ENCODE results near the gene RELL1. TPM values are rescaled to one million over a fixed set of nuclear protein-coding genes. Genes with fewer than 3 reads are reported as not detected.

The RELL1 gene
- total RNA-seq, 2 experiments from 2014 or later, result 41.9 to 43.2 TPM

DNA sequence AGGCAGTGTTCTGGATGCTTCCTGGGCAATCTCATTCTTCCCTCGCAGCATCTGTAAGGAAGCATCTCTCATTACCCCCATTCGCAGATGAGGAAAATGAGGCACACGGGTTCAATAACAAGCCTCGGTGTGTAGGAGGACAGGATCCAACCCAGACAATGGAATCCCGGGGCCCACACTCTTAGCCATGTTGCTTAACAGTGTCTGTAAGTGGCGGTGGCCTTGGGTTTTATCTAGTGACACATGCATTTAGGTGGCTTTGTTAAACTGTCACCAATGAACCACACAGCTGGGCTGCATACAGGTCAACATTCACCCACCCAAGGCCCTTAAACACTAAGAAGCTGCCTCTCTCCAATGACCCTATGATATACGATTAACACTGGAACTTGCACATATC is 22.6 kb downstream of the RELL1 start:
- no peak overlapping the region for H3K27ac Mint-ChIP-seq
- POLR2A ChIA-PET, result no interaction called here
- no peaks in the 10 kb centered on the region for H3K9me3 Mint-ChIP-seq (ENCODE audit: insufficient read depth)
- DNase-seq, result no peak
- peaks cover 70% of the 10 kb centered on the region for H3K4me1 Mint-ChIP-seq (ENCODE audit: low read depth)
- no peak for ATAC-seq
- H3K4me3 Mint-ChIP-seq, result no peak overlapping the region
- CTCF ChIA-PET, result no interaction called here
- H3K27me3 Mint-ChIP-seq (ENCODE audit: low read depth), result no peaks in the 10 kb centered on the region
- H3K36me3 Mint-ChIP-seq (ENCODE audit: low read depth), result peaks cover 44% of the 10 kb centered on the region

DNA sequence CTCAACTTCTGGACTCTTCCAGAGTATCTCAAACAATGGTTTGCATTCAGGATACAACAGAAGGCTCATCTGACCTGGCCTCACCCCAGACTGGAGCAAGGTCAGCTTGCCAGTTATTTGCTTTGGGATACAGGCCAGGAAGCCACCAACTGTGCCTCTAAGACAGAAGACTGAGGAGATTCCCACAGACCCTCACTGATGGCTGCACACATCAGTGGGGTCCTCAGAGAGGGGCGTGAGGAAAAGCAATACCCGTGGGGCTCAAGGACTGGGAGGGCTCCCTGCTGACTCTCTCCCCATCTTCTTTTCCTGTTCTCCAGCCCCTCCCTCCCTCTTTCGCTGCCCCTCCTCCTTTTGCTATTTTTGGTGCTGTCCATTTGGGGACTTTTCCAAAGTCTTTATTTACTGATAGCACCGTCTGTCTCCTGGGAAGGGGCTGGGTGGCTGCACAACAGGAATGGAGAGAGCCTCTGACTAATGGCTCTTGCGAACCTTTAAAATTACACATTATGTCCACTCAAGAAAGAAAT is 23.2 kb downstream of the RELL1 start:
- DNase-seq (no peak), ATAC-seq (no peak)
- Mint-ChIP-seq H3K27me3 (ENCODE audit: low read depth) (no peaks in the 10 kb centered on the region), H3K4me3 (no peak overlapping the region), H3K4me1 (ENCODE audit: low read depth) (peaks cover 67% of the 10 kb centered on the region), H3K9me3 (ENCODE audit: insufficient read depth) (no peaks in the 10 kb centered on the region), H3K27ac (no peak overlapping the region), H3K36me3 (ENCODE audit: low read depth) (peaks cover 47% of the 10 kb centered on the region)
- POLR2A ChIA-PET, result no interaction called here
- CTCF ChIA-PET, result no interaction called here

DNA sequence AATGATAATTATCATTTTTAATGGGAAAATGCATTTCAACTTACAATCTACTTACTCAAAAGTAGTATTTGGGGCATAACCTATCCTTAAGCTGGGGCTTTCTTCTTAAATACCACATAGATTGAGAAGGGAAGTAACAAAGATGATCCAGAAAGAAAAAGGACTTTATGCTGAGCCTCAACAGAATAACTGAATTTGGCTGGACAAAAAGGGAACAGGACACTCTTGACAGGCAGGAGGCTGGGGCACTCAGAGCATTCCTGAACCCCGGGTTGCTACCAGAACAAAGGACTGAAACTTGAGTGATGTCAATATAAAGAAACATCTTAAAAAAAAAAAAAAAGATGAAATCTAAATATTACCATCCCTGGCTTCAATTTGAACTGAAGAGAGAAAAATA is 23.9 kb downstream of the RELL1 start:
- Mint-ChIP-seq H3K36me3 (ENCODE audit: low read depth) (peaks cover 48% of the 10 kb centered on the region), H3K4me1 (ENCODE audit: low read depth) (peaks cover 60% of the 10 kb centered on the region), H3K9me3 (ENCODE audit: insufficient read depth) (peaks cover 4% of the 10 kb centered on the region), H3K4me3 (no peak overlapping the region), H3K27ac (no peak overlapping the region), H3K27me3 (ENCODE audit: low read depth) (no peaks in the 10 kb centered on the region)
- ChIA-PET POLR2A (no interaction called here), CTCF (no interaction called here)
- DNase-seq, result no peak
- ATAC-seq, result no peak

DNA sequence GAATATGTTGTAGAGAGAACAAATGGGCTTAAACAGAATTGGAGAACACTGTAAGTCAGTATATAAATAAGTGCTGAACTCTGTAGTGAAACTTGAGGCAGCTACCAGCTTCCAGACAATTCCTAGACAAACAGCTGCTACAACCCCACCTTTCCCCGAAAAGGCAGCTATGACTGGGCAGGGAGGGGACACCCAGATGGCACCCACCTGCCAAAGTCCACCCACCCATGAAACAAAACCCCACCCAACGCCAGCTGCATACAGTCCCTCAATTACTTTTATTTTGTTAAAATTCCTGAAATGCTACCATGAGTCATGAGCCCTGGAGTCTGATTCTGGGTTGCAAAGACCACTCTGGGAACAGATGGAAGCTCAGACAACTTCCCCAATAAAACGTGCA is 24.4 kb downstream of the RELL1 start:
- Mint-ChIP-seq H3K9me3 (ENCODE audit: insufficient read depth) (peaks cover 7% of the 10 kb centered on the region), H3K36me3 (ENCODE audit: low read depth) (peaks cover 49% of the 10 kb centered on the region), H3K27me3 (ENCODE audit: low read depth) (no peaks in the 10 kb centered on the region), H3K4me1 (ENCODE audit: low read depth) (peaks cover 56% of the 10 kb centered on the region), H3K4me3 (no peak overlapping the region), H3K27ac (no peak overlapping the region)
- CTCF ChIA-PET, result no interaction called here
- ATAC-seq, result no peak
- DNase-seq, result no peak
- POLR2A ChIA-PET, result no interaction called here

DNA sequence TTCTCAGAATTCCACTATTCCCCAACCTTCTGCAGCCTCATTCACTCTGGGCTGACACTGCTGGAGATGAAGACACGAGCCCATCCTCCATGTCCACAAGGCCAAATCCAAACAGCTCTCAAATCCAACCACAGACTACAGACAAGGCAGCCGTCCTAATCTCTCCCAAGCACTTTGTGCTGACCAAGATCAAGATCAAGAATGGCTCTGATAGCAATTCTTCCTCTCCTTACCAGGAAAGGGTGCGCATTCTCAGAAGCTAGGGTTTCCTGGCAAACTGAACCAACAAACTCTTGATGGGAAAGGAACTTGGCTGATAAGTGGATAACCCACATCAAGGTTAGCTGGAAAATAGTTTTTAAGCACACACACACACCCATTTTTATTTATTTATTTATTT is 26.5 kb downstream of the RELL1 start:
- H3K27me3 Mint-ChIP-seq (ENCODE audit: low read depth), result no peaks in the 10 kb centered on the region
- DNase-seq (no peak), ATAC-seq (no peak)
- peaks cover 12% of the 10 kb centered on the region for H3K9me3 Mint-ChIP-seq (ENCODE audit: insufficient read depth)
- peak overlapping the region; percentile 30 for H3K27ac Mint-ChIP-seq
- peaks cover 35% of the 10 kb centered on the region for H3K4me1 Mint-ChIP-seq (ENCODE audit: low read depth)
- CTCF ChIA-PET, result interaction anchor here (0.8 to 1.1 kb wide), 2 partner anchors 13 to 57 kb away, joined by 3 read pairs; no protein-coding TSS in a partner anchor
- POLR2A ChIA-PET, result interaction anchor here (0.6 kb wide), 1 partner anchor 254 kb away, joined by 4 read pairs; no protein-coding TSS in a partner anchor
- H3K4me3 Mint-ChIP-seq, result no peak overlapping the region
- H3K36me3 Mint-ChIP-seq (ENCODE audit: low read depth), result peaks cover 55% of the 10 kb centered on the region

DNA sequence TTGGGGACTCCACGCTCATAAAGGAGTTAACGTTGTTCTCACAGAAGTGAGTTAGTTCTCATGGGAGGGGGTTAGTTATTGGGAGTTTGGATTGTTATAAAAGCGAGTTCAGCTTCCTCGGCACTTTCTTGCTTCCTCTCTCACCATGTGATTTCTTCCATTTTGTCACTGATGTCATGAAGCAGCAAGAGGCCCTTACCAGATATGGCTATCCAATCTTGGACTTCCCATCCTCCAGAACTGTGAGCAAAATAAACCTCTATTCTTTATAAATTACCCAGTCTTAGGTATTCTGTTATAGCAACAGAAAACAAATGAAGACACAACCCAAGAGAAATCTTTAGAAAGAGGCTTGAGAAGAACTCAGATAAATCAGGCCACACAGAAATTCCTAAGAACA is 29.5 kb downstream of the RELL1 start:
- Mint-ChIP-seq H3K27me3 (ENCODE audit: low read depth) (no peaks in the 10 kb centered on the region), H3K36me3 (ENCODE audit: low read depth) (peaks cover 67% of the 10 kb centered on the region), H3K4me3 (no peak overlapping the region), H3K9me3 (ENCODE audit: insufficient read depth) (peaks cover 12% of the 10 kb centered on the region), H3K4me1 (ENCODE audit: low read depth) (peaks cover 36% of the 10 kb centered on the region), H3K27ac (no peak overlapping the region)
- ChIA-PET CTCF (no interaction called here), POLR2A (no interaction called here)
- DNase-seq (no peak), ATAC-seq (no peak)

DNA sequence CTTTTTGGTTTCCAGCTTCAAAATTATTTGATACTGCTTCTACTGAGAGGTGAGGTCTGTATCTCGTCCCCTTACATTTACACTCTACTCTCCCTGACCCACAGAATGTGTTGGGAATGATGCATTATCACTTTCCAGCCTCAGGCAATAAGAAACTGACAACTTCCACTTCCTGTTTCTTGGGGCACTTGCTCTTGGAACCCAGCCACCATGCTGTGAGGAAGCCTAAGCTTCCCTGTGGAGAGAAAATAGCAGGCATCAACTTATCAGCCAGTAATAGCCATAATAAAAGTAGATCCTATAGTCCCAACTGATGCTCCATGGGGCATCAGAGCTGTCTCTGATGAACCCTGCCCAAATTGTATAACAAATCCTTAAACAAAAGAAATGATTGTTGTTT is 32.6 kb downstream of the RELL1 start:
- H3K4me3 Mint-ChIP-seq, result no peak overlapping the region
- ATAC-seq, result no peak
- H3K9me3 Mint-ChIP-seq (ENCODE audit: insufficient read depth), result peaks cover 12% of the 10 kb centered on the region
- no peaks in the 10 kb centered on the region for H3K27me3 Mint-ChIP-seq (ENCODE audit: low read depth)
- no peak overlapping the region for H3K27ac Mint-ChIP-seq
- ChIA-PET POLR2A (no interaction called here), CTCF (interaction anchor here (0.7 to 1.2 kb wide), 3 partner anchors 15 to 1815 kb away, joined by 3 to 4 read pairs (median 3); no protein-coding TSS in a partner anchor)
- peaks cover 69% of the 10 kb centered on the region for H3K36me3 Mint-ChIP-seq (ENCODE audit: low read depth)
- no peak for DNase-seq
- H3K4me1 Mint-ChIP-seq (ENCODE audit: low read depth), result peaks cover 21% of the 10 kb centered on the region

DNA sequence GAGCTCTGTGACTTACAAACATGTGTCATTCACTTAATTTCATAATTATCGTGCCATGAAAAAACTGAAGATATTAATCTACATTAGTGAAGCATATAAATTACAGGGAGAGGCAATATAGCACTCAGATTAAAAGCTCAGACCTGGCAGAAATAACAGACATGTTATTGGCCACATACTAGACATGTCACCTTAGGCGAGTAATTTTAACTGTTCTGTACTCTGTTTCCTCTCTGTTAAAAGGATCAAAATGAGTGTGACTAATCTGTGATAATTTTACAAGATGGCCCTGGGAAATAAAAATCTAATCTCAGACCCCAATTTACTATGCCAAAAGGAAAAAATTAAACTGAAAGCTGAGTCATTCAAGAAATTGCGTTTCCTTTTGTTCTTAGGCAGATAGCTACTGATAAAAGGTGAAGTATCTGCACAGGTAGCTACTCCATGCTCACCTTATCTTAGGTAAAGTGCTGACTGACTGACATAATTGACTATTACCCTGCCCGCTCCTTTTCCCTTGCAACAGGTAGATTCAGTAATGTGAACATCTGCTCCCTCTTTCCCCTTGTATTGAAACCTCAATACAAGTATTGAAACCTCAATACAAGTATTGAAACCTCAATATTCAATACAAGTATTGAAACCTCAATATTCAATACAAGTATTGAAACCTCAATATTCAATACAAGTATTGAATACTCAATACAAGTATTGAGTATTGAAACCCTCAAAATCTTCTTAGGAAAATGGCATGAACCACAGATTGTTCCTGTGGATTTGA is 33.2 kb downstream of the RELL1 start:
- CTCF ChIA-PET, result interaction anchor here (0.7 to 1.2 kb wide), 4 partner anchors 15 to 1816 kb away, joined by 3 to 4 read pairs (median 3); a partner anchor contains a TSS
- DNase-seq (no peak), ATAC-seq (no peak)
- Mint-ChIP-seq H3K27ac (no peak overlapping the region), H3K36me3 (ENCODE audit: low read depth) (peaks cover 71% of the 10 kb centered on the region), H3K27me3 (ENCODE audit: low read depth) (no peaks in the 10 kb centered on the region), H3K9me3 (ENCODE audit: insufficient read depth) (peaks cover 12% of the 10 kb centered on the region), H3K4me1 (ENCODE audit: low read depth) (peaks cover 21% of the 10 kb centered on the region), H3K4me3 (no peak overlapping the region)
- POLR2A ChIA-PET, result interaction anchor here (0.7 kb wide), 1 partner anchor 225 kb away, joined by 5 read pairs; no protein-coding TSS in a partner anchor

DNA sequence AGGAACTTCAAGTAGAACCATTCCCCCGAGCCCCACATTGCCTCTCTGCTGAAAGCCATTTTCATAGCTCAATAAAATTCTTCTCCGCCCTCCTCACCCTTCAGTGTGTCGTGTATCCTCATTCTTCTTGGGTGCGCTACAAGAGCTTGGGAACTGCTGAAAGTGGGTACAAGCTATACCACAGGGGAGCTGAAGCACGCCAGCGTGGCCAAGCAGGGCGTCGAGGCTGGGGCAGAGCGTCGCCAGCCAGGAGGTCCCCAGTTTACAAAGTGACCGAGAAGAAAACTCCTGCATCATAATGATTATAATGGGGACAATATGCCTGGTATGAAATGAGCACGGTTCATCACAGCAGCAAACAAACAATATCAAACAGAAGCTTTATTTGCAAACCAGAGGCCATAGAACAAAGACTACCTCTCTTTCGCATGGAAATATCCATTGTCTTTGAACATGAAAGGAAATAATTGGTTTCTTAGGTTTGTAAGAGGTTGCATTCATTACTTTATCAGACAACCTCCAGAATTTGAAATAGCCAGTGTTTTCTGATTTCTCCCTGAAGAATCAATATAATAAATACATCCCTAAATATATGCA is 34.3 kb downstream of the RELL1 start:
- DNase-seq, result no peak
- CTCF ChIA-PET, result interaction anchor here (1.1 kb wide), 1 partner anchor 198 kb away, joined by 3 read pairs; a partner anchor contains a TSS
- POLR2A ChIA-PET, result no interaction called here
- Mint-ChIP-seq H3K27me3 (ENCODE audit: low read depth) (no peaks in the 10 kb centered on the region), H3K9me3 (ENCODE audit: insufficient read depth) (peaks cover 6% of the 10 kb centered on the region), H3K36me3 (ENCODE audit: low read depth) (peaks cover 73% of the 10 kb centered on the region), H3K27ac (no peak overlapping the region), H3K4me1 (ENCODE audit: low read depth) (peaks cover 21% of the 10 kb centered on the region), H3K4me3 (no peak overlapping the region)
- no peak for ATAC-seq

DNA sequence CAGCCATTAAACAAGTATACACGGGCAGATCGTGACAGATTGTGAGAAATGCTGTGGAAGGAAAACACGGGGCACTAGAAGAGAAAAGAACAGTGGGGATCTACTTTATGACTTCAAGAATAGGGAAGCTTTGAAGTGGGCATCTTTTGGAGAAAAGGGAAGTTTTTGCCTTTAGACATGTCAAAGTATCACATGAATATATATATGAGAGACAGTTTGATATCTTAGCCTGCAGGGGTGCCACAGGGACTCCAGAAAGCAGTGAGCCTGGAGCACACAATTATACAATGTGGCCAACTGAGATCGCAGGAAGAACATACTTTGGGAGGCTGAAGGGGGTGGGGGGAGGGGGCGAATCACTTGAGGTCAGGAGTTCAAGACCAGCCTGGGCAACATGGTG is 35.7 kb downstream of the RELL1 start:
- DNase-seq (no peak), ATAC-seq (no peak)
- peaks cover 69% of the 10 kb centered on the region for H3K36me3 Mint-ChIP-seq (ENCODE audit: low read depth)
- H3K9me3 Mint-ChIP-seq (ENCODE audit: insufficient read depth), result no peaks in the 10 kb centered on the region
- H3K4me3 Mint-ChIP-seq, result no peak overlapping the region
- H3K27ac Mint-ChIP-seq, result no peak overlapping the region
- CTCF ChIA-PET, result no interaction called here
- peaks cover 21% of the 10 kb centered on the region for H3K4me1 Mint-ChIP-seq (ENCODE audit: low read depth)
- H3K27me3 Mint-ChIP-seq (ENCODE audit: low read depth), result no peaks in the 10 kb centered on the region
- POLR2A ChIA-PET, result no interaction called here

DNA sequence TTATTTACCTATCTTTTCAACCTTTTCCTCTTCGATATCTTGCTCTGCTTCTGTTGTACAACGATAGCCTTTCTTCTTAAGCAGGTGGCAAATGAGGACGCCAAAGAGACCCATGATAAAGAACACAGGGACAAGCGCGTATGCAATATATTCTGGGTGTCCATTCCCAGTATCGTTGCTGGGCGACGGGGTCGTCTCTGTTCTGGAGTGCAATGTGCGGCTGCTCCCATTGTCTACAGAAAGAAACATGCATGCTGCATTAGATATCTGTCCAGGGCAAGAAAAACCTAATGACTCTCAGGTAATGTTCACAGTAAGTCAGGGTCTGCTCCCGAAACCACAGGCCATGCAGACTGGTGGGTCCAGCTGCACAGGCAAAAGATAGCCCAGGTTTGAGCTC is 36.9 kb downstream of the RELL1 start:
- DNase-seq (no peak), ATAC-seq (no peak)
- no peak overlapping the region for H3K4me3 Mint-ChIP-seq
- H3K9me3 Mint-ChIP-seq (ENCODE audit: insufficient read depth), result no peaks in the 10 kb centered on the region
- POLR2A ChIA-PET, result no interaction called here
- peaks cover 18% of the 10 kb centered on the region for H3K4me1 Mint-ChIP-seq (ENCODE audit: low read depth)
- CTCF ChIA-PET, result no interaction called here
- no peak overlapping the region for H3K27ac Mint-ChIP-seq
- no peaks in the 10 kb centered on the region for H3K27me3 Mint-ChIP-seq (ENCODE audit: low read depth)
- peaks cover 70% of the 10 kb centered on the region for H3K36me3 Mint-ChIP-seq (ENCODE audit: low read depth)

DNA sequence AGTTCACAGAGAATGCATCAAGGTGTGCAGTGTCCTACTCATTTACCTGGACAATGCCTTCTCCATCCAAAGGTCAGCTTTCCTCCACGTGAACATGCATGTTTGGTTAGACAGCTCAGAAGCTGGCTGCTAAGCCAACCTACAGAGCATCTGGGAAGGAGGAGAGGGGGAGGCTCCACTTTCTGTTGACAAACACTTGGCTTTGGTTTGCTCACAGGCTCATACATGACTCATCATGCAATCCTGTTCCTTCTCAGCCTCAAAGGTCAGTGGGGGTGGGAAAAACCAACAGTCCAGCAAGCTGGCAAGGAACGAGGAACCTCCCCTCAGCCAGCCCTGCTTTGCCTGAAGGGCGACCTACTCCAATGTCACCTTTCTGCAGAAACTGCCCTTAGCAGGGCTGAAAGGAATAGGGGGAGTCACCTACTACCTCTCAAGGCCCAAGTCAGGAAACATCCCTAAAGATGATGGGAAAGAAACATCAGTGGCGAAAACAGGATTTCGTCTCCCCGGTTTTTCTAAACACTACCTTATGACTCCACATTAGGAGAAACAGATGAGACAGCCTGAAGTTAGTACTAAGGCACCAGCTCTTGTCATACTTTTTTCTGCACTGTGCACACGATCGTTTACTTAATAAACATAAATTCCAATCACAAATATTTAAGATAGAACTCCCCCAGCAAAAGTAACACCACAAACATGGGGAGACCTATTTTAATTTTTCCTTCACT is 37.9 kb downstream of the RELL1 start:
- ChIA-PET POLR2A (no interaction called here), CTCF (no interaction called here)
- Mint-ChIP-seq H3K27ac (no peak overlapping the region), H3K4me3 (no peak overlapping the region), H3K36me3 (ENCODE audit: low read depth) (peaks cover 68% of the 10 kb centered on the region), H3K27me3 (ENCODE audit: low read depth) (no peaks in the 10 kb centered on the region), H3K4me1 (ENCODE audit: low read depth) (peaks cover 11% of the 10 kb centered on the region), H3K9me3 (ENCODE audit: insufficient read depth) (no peaks in the 10 kb centered on the region)
- DNase-seq (no peak), ATAC-seq (no peak)
